Immature natural killer cell (primary cell): ENCODE results near the gene ARL5C. TPM values are rescaled to one million over a fixed set of nuclear protein-coding genes. Genes with fewer than 3 reads are reported as not detected.
"Not testable (repeated sequence)": the region's sequence is repeated elsewhere in the genome, so short reads cannot be mapped to it uniquely, and the experiment has no call there.

ENCODE experiments used
- DNase-seq, 3 donors: peaks; one replicate each; pipeline ENCODE4 v3.0.0; 2022; ENCODE audit warnings: mixed read lengths in 1 of 3
- H3K27ac Mint-ChIP-seq, 6 donors: one replicate each; pipeline ENCODE4 v1.8.0; 2020; ENCODE audit warnings: mixed read lengths in 6 of 6, mild to moderate bottlenecking in 5 of 6, inconsistent platforms in 4 of 6, moderate library complexity in 3 of 6
- H3K27me3 Mint-ChIP-seq, 3 donors: one replicate each; pipeline ENCODE4 v1.8.0; 2020 to 2021; ENCODE audit warnings: low read depth in 3 of 3, mild to moderate bottlenecking in 3 of 3, mixed read lengths in 3 of 3, moderate library complexity in 3 of 3, inconsistent platforms in 1 of 3
- H3K36me3 Mint-ChIP-seq, 3 donors: one replicate each; pipeline ENCODE4 v1.8.0; 2020; ENCODE audit warnings: mixed read lengths in 3 of 3, inconsistent platforms in 2 of 3, mild to moderate bottlenecking in 2 of 3
- H3K4me1 Mint-ChIP-seq, 2 donors: one replicate each; pipeline ENCODE4 v1.8.0; 2020; ENCODE audit warnings: inconsistent platforms in 2 of 2, mild to moderate bottlenecking in 2 of 2, mixed read lengths in 2 of 2, moderate library complexity in 1 of 2
- H3K4me3 Mint-ChIP-seq, 5 donors: one replicate each; pipeline ENCODE4 v1.8.0; 2020; ENCODE audit warnings: mild to moderate bottlenecking in 5 of 5, mixed read lengths in 5 of 5, inconsistent platforms in 3 of 5, moderate library complexity in 3 of 5
- H3K9me3 Mint-ChIP-seq, 6 donors: one replicate each; pipeline ENCODE4 v1.8.0; 2020; ENCODE audit warnings: mild to moderate bottlenecking in 6 of 6, mixed read lengths in 6 of 6, inconsistent platforms in 4 of 6, moderate library complexity in 3 of 6
- polyA plus RNA-seq, 3 donors: library from polyadenylated mRNA; unstranded; fragments of 300-500 nt; fragmentation: Illumina TruSeq; gene quantifications; one replicate each; pipeline ENCODE4 v1.2.3, GENCODE V29; 2021

The ARL5C gene
- polyA plus RNA-seq, 3 donors from 2014 or later: not detected

- Mint-ChIP-seq H3K4me3 (no peak overlapping the region), H3K27ac (peak overlapping the region in 1 of 6 donors; percentile 22), H3K9me3 (no peaks in the 10 kb centered on the region), H3K4me1 (peaks cover 0 to under 1% of the 10 kb centered on the region in 2 donors), H3K27me3 (peaks cover 1 to 3% (median 3%) of the 10 kb centered on the region in 3 donors), H3K36me3 (no peaks in the 10 kb centered on the region)
- DNase-seq: no peak
Measured at GRCh38 chr17:39139561-39139960, 26.4 kb downstream of the ARL5C start.

DNA sequence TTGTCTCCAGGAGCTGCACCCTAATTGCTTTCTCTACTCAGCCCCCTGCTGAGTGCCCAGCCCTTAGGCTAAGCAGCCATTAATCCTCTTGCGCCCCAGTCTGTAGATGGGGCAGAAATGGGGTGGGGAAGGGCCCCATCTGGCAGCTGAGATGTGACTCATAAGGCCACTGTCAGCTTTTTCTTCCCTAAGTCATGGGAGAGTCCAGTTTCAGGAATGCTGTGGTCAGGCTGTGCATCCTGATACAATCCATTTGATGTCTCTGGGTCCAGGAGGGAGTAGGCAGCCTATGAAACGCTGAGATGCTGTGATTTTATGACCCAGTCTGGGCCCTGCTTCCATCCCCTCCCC lies 26.8 kb downstream of the ARL5C start:
- no peak overlapping the region for H3K4me3 Mint-ChIP-seq
- peaks cover 2 to 3% (median 3%) of the 10 kb centered on the region in 3 donors for H3K27me3 Mint-ChIP-seq
- no peaks in the 10 kb centered on the region for H3K4me1 Mint-ChIP-seq
- H3K36me3 Mint-ChIP-seq: no peaks in the 10 kb centered on the region
- no peaks in the 10 kb centered on the region for H3K9me3 Mint-ChIP-seq
- H3K27ac Mint-ChIP-seq: peak overlapping the region in 1 of 6 donors; percentile 22
- DNase-seq: no peak

DNA sequence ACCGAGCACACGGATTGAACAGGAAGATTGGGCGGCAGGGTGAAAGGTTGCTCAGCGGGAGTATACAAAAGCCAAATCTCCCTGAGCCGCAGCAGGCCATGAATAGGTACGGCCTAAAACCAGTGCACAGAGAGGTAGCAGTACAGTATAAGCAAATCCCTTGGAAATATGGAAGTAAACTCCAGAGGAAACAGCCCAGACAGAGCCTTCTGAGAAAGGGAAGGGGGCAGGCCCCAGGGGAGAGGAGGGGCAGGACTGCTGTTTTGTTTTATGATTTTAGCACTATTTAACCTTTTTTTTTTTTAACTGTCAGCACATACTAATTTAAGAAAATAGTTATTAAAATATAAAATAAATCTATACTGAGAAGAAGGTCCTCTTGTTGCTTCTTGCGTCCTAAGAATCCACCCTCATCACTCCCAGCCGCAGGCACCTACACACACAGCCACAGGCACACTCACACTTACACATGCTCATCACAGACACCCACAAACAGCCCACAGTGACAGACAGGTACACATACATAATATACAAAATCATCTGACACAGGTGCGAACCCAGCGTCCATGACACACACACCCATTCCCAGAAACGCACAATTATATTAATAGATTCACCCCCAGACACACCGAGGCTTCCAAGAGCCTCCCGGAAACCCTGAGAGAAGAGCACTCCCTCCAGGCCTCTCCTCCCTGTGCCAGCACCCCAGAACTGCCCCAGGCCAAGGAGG lies 27.4 kb downstream of the ARL5C start:
- DNase-seq: no peak
- no peaks in the 10 kb centered on the region for H3K36me3 Mint-ChIP-seq
- no peak overlapping the region for H3K27ac Mint-ChIP-seq
- H3K9me3 Mint-ChIP-seq: no peaks in the 10 kb centered on the region
- H3K4me1 Mint-ChIP-seq: no peaks in the 10 kb centered on the region
- H3K4me3 Mint-ChIP-seq: no peak overlapping the region
- peaks cover 2 to 3% (median 3%) of the 10 kb centered on the region in 3 donors for H3K27me3 Mint-ChIP-seq

DNA sequence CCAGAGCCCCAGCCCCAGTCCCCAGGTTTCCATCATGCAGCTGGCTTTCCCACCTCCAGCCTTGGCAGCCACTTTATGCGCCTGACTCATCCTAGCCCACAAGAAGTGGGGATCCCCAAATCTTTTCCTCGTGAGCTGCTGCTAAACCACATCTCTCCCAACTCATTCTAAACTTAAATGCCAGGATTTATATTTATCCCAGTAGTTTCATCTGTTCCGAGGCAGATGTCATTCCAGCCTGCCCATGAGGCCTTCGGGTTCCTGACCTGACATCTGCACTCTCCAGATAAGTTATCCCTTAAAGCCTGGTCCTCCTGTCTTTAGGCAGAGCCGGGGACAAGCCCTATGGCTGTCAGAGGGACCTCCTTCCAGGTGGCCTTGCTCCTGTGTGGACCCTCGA lies 31.1 kb downstream of the ARL5C start:
- Mint-ChIP-seq H3K4me1 (no peaks in the 10 kb centered on the region), H3K9me3 (no peaks in the 10 kb centered on the region), H3K36me3 (no peaks in the 10 kb centered on the region), H3K27me3 (peaks cover 0 to 3% (median 2%) of the 10 kb centered on the region in 3 donors), H3K4me3 (no peak overlapping the region), H3K27ac (no peak overlapping the region)
- DNase-seq: no peak

GRCh38 chr17:39132192-39132610 lies 33.8 kb downstream of the ARL5C start:
- Mint-ChIP-seq H3K4me1 (no peaks in the 10 kb centered on the region), H3K4me3 (no peak overlapping the region), H3K27me3 (peaks cover 0 to 3% (median 2%) of the 10 kb centered on the region in 3 donors), H3K9me3 (no peaks in the 10 kb centered on the region), H3K27ac (peak overlapping the region in 1 of 6 donors; percentile 30), H3K36me3 (no peaks in the 10 kb centered on the region)
- DNase-seq: no peak

GRCh38 chr17:39131616-39132015 lies 34.3 kb downstream of the ARL5C start:
- no peaks in the 10 kb centered on the region for H3K36me3 Mint-ChIP-seq
- peaks cover 0 to 3% (median 2%) of the 10 kb centered on the region in 3 donors for H3K27me3 Mint-ChIP-seq
- no peaks in the 10 kb centered on the region for H3K4me1 Mint-ChIP-seq
- DNase-seq: no peak
- H3K4me3 Mint-ChIP-seq: no peak overlapping the region
- no peaks in the 10 kb centered on the region for H3K9me3 Mint-ChIP-seq
- H3K27ac Mint-ChIP-seq: no peak overlapping the region

DNA sequence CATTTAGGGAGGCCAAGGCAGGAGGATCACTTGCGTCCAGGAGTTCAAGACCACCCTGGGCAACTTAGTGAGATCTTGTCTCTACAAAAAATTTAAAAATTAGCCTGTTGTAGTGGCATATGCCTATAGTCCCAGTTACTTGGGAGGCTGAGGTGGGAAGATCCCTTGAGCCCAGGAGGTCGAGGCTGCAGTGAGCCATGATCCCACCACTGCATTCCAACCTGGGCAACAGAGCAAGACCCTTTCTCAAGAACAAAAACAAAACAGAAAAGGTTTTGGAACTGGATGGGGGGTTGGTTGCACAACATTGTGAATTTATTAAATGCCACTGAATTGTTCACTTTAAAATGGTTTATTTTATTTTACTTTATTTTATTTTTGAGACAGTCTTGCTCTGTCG lies 35.8 kb downstream of the ARL5C start:
- Mint-ChIP-seq H3K4me1 (no peaks in the 10 kb centered on the region), H3K27ac (no peak overlapping the region), H3K36me3 (no peaks in the 10 kb centered on the region), H3K9me3 (no peaks in the 10 kb centered on the region), H3K27me3 (peaks cover 0 to 2% (median 0%) of the 10 kb centered on the region in 3 donors), H3K4me3 (no peak overlapping the region)
- no peak for DNase-seq

DNA sequence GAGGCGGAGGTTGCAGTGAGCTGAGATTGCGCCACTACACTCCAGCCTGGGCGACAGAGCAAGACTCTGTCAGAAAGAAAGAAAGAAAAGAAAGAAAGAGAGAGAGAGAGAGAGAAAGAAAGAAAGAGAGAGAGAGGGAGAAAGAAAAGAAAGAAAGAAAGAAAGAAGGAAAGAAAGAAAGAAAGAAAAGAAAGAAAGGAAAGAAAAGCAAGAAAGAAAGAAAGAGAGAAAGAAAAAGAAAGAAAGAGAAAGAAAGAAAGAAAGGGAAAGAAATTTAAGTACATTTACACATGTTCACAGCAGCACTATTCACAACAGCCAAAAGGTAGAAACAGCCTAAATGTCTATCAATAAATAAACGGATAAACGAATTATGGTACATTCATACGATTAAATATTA lies 36.4 kb downstream of the ARL5C start:
- H3K4me1 Mint-ChIP-seq, H3K27ac Mint-ChIP-seq, H3K9me3 Mint-ChIP-seq, H3K36me3 Mint-ChIP-seq, H3K4me3 Mint-ChIP-seq, H3K27me3 Mint-ChIP-seq, DNase-seq: not testable (repeated sequence)

- Mint-ChIP-seq H3K27ac (no peak overlapping the region), H3K4me3 (no peak overlapping the region), H3K4me1 (no peaks in the 10 kb centered on the region), H3K9me3 (no peaks in the 10 kb centered on the region), H3K36me3 (no peaks in the 10 kb centered on the region), H3K27me3 (peaks cover 0 to 4% (median 3%) of the 10 kb centered on the region in 3 donors)
- DNase-seq: no peak
Measured at GRCh38 chr17:39126436-39126835, 39.5 kb downstream of the ARL5C start.

DNA sequence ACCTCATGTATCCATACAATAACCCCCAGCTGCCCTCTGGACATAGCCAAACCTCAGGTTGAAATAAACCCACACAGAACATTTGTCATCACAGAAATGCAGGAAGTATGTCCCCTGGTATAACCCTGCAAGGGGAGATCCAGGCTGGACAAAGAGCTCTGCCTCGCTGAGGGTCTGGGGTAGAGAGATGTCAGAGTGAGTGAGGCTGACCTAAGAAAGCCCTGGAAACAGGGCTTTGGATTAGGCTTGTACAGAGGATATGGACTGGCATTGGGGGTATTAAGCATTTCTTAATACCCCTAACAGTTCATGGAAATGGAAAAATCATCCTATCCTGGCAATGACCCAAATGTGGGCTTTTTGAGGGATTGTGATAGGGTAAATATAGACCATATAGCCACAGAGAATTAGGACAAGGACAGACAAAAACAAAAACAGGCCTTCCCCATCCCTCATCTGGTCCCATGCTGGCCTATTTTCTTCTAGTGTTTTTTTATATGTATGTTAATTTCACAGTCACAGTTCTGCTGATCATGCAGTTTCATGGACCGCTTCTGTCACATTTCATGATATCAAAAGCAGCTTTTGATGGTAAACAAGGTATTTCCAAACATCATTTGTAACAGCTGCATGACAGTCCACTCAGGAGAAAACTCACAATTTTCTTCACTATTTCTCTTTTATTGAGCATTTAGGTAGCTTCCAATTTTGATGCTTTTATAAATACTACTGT lies 40.7 kb downstream of the ARL5C start:
- Mint-ChIP-seq H3K27me3 (peaks cover 0 to 4% (median 3%) of the 10 kb centered on the region in 3 donors), H3K36me3 (no peaks in the 10 kb centered on the region), H3K4me1 (no peaks in the 10 kb centered on the region), H3K4me3 (no peak overlapping the region), H3K27ac (peak overlapping the region in 1 of 6 donors; percentile 26), H3K9me3 (no peaks in the 10 kb centered on the region)
- DNase-seq: no peak

DNA sequence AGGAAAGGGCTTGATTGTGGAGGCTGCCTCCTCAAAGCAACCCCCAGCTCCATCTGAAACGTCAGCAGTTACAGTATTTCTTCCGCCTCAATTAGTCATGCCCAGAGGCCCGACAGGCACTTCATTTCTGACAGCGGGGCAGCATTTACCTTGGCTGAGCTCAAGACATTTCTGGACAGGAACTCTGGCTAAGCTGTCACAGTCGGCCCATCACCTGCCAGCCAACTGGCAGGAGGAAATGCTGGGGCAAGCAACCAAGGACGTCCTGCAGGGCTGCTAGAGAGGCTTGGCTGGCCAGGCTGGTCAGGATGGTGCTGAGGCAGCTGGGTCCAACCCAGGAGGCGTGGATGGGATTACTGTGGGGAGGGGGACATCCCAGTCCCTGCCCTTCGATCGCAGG lies 42.3 kb downstream of the ARL5C start:
- Mint-ChIP-seq H3K27me3 (peaks cover 0 to 4% (median 3%) of the 10 kb centered on the region in 3 donors), H3K27ac (no peak overlapping the region), H3K4me1 (no peaks in the 10 kb centered on the region), H3K9me3 (no peaks in the 10 kb centered on the region), H3K36me3 (no peaks in the 10 kb centered on the region), H3K4me3 (no peak overlapping the region)
- no peak for DNase-seq

DNA sequence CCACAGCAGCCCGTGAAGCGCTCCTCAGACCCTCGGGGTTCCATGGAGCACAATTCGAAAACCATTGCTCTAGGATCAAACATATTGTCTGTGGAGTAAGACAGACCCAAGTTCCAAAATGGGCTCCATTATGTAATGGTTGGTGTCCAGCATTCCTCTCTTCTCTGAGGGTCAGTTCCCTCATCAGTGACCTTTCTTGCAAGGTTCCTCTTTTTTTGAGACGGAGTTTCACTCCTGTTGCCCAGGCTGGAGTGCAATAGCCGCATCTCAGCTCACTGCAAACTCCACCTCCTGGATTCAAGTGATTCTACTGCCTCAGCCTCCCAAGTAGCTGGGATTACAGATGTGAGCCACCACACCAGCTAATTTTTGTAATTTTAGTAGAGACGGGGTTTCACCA lies 43.0 kb downstream of the ARL5C start:
- DNase-seq: no peak
- no peaks in the 10 kb centered on the region for H3K9me3 Mint-ChIP-seq
- H3K4me3 Mint-ChIP-seq: no peak overlapping the region
- H3K27me3 Mint-ChIP-seq: peaks cover 0 to 5% (median 3%) of the 10 kb centered on the region in 3 donors
- peaks cover 0 to 1% of the 10 kb centered on the region in 2 donors for H3K4me1 Mint-ChIP-seq
- no peak overlapping the region for H3K27ac Mint-ChIP-seq
- no peaks in the 10 kb centered on the region for H3K36me3 Mint-ChIP-seq

GRCh38 chr17:39121919-39122318 lies 44.0 kb downstream of the ARL5C start:
- not testable (repeated sequence) for H3K27ac Mint-ChIP-seq, H3K4me1 Mint-ChIP-seq, H3K27me3 Mint-ChIP-seq, H3K4me3 Mint-ChIP-seq, H3K36me3 Mint-ChIP-seq, H3K9me3 Mint-ChIP-seq, DNase-seq

DNA sequence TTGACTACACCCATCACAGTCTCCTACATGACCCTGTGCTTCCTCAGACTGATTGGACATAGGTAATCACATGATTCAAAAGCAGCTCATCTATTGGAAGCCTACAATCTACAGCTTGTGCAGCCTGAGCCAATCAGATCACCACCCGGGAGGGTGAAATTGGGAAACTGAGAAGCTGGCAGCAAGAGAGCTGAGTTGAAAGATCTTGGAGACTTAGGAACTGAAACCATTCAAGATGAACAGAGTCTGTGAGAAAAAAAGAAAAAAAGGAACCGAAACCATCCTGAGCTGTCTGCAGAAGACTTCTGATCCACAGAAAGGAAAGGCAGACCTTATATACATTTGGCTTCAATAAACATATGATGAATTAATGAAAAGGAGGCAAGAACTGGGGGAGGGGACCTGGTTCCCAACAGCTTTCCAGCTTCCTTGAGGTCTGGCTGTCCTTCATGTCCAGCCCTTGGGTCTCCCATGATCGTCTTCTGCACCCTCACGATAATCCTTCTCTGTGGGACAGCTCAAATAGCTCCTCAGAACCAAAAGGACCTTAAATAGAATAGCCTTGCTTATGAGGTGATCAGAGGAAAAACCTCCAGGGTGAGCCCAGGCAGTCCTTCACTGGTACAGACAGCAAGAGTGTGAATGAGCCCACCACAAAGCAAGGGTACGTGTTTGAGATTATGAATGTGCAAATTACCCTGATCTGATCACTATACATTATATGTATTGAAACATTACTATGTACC lies 47.1 kb downstream of the ARL5C start:
- peaks cover 0 to 2% of the 10 kb centered on the region in 2 donors for H3K4me1 Mint-ChIP-seq
- no peaks in the 10 kb centered on the region for H3K9me3 Mint-ChIP-seq
- no peak for DNase-seq
- no peak overlapping the region for H3K4me3 Mint-ChIP-seq
- peaks cover 0 to 6% (median 5%) of the 10 kb centered on the region in 3 donors for H3K27me3 Mint-ChIP-seq
- no peaks in the 10 kb centered on the region for H3K36me3 Mint-ChIP-seq
- H3K27ac Mint-ChIP-seq: no peak overlapping the region
